ENCODE results near the gene IFT25. TPM values are rescaled to one million over a fixed set of nuclear protein-coding genes. Genes with fewer than 3 reads are reported as not detected.

The IFT25 gene
- total and polyA plus RNA-seq, 2 of the 13 experiments (the other 11 are each of a cell fraction or from before 2014, with no cell fraction given): 19.7 to 48.0 TPM

DNA sequence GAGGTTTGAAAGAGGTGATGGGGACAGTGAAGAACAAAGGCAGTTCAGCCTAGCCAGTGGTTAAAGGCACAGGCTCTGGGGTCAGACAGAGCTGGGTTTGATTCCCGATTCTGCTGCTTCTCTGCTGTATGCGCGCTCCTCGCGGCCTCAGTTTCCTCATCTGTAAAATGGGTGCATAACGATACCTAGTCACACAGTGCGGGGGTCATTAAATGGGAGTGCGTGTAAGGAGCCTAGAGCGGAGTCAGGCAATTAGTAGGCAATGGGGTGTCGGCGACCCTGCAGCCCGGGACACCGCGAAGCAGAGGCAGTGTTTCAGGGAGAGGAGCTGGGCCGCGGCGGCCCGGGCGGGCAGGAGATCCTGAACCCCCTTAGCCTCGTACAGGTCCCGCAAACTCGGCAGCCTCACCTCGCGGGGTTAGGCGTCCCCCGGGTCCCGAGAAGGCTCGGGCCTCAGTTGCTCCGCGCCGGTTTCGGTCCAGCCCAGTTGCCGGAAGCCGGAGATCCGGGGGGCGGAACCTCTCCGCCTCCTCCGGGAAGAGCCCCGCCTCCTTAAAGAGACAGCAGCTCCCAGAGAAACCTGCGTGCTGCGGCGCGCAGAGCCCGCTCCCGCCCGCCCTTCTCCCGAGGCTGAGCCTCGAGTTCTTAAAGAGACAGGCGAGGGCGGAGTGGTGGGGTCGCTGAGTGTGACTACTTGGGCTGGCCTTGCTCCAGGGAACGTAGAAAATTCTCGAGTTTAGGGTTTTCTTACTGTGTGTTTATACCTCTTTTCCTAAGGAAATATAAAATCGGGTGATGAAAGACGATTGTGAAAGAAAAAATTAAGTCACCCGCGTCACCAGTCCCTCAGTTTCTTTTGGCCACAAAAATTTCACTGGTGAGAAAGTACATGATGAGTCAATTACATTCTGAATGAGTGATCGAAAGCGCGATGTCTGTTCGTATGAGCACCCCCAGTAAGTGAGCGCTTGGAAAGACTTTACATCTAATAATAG, 55.9 kb downstream of the IFT25 start, which contains the start of gene YIPF1 (continued):
- TF ChIP-seq PHF8 (CRISPR knock-in tag; IDR thresholded peaks at IDR 0.05): peak; percentile 83
- peak; percentile 97 for TF ChIP-seq SP5 (CRISPR knock-in tag; IDR thresholded peaks at IDR 0.05; ENCODE audit: borderline replicate concordance, low read depth)
- no peak for TF ChIP-seq ZBTB38 (CRISPR knock-in tag; IDR thresholded peaks at IDR 0.05)
- TF ChIP-seq BRD4 (CRISPR knock-in tag; IDR thresholded peaks at IDR 0.05): no peak
- TF ChIP-seq PHF20 (CRISPR knock-in tag; IDR thresholded peaks at IDR 0.05): peak; percentile 69
- no peak for TF ChIP-seq ZBTB1 (CRISPR knock-in tag; IDR thresholded peaks at IDR 0.05; ENCODE audit: borderline replicate concordance)
- TF ChIP-seq ZNF367 (CRISPR knock-in tag; IDR thresholded peaks at IDR 0.05; ENCODE audit: borderline replicate concordance): no peak
- no peak for TF ChIP-seq NR2F2 (IDR thresholded peaks at IDR 0.05; ENCODE audit: borderline replicate concordance, low read depth)
- TF ChIP-seq, protein P1, sequence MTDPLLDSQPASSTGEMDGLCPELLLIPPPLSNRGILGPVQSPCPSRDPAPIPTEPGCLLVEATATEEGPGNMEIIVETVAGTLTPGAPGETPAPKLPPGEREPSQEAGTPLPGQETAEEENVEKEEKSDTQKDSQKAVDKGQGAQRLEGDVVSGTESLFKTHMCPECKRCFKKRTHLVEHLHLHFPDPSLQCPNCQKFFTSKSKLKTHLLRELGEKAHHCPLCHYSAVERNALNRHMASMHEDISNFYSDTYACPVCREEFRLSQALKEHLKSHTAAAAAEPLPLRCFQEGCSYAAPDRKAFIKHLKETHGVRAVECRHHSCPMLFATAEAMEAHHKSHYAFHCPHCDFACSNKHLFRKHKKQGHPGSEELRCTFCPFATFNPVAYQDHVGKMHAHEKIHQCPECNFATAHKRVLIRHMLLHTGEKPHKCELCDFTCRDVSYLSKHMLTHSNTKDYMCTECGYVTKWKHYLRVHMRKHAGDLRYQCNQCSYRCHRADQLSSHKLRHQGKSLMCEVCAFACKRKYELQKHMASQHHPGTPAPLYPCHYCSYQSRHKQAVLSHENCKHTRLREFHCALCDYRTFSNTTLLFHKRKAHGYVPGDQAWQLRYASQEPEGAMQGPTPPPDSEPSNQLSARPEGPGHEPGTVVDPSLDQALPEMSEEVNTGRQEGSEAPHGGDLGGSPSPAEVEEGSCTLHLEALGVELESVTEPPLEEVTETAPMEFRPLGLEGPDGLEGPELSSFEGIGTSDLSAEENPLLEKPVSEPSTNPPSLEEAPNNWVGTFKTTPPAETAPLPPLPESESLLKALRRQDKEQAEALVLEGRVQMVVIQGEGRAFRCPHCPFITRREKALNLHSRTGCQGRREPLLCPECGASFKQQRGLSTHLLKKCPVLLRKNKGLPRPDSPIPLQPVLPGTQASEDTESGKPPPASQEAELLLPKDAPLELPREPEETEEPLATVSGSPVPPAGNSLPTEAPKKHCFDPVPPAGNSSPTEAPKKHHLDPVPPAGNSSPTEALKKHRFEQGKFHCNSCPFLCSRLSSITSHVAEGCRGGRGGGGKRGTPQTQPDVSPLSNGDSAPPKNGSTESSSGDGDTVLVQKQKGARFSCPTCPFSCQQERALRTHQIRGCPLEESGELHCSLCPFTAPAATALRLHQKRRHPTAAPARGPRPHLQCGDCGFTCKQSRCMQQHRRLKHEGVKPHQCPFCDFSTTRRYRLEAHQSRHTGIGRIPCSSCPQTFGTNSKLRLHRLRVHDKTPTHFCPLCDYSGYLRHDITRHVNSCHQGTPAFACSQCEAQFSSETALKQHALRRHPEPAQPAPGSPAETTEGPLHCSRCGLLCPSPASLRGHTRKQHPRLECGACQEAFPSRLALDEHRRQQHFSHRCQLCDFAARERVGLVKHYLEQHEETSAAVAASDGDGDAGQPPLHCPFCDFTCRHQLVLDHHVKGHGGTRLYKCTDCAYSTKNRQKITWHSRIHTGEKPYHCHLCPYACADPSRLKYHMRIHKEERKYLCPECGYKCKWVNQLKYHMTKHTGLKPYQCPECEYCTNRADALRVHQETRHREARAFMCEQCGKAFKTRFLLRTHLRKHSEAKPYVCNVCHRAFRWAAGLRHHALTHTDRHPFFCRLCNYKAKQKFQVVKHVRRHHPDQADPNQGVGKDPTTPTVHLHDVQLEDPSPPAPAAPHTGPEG (CRISPR knock-in tag; IDR thresholded peaks at IDR 0.05): no peak
- no peak for TF ChIP-seq ZKSCAN8 (CRISPR knock-in tag; IDR thresholded peaks at IDR 0.05; ENCODE audit: borderline replicate concordance)
- TF ChIP-seq, protein P2, sequence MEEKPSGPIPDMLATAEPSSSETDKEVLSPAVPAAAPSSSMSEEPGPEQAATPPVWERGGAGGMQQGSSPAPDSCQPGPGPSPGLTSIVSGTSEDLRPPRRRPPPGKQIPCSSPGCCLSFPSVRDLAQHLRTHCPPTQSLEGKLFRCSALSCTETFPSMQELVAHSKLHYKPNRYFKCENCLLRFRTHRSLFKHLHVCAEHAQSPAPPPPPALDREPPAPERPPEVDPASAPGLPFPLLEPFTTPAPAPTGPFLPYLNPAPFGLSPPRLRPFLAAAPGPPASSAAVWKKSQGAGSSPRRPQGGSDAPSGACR (CRISPR knock-in tag; IDR thresholded peaks at IDR 0.05): peak; percentile 43; the same call in 1 of the 2 replicates
- TF ChIP-seq ELF4 (CRISPR knock-in tag; IDR thresholded peaks at IDR 0.05; ENCODE audit: borderline replicate concordance): peak; percentile 82; the same call in 1 of the 2 replicates
- no peak for TF ChIP-seq REPIN1 (CRISPR knock-in tag; IDR thresholded peaks at IDR 0.05; ENCODE audit: borderline replicate concordance, low read depth)
- TF ChIP-seq ZNF83 (CRISPR knock-in tag; IDR thresholded peaks at IDR 0.05; ENCODE audit: borderline replicate concordance): 0 out of 2 replicates have a peak, but pooled peaks have one; percentile 55
- TF ChIP-seq, protein P3, sequence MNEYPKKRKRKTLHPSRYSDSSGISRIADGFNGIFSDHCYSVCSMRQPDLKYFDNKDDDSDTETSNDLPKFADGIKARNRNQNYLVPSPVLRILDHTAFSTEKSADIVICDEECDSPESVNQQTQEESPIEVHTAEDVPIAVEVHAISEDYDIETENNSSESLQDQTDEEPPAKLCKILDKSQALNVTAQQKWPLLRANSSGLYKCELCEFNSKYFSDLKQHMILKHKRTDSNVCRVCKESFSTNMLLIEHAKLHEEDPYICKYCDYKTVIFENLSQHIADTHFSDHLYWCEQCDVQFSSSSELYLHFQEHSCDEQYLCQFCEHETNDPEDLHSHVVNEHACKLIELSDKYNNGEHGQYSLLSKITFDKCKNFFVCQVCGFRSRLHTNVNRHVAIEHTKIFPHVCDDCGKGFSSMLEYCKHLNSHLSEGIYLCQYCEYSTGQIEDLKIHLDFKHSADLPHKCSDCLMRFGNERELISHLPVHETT (CRISPR knock-in tag; conservative IDR thresholded peaks at IDR 0.05): no peak
- peak; percentile 15 for TF ChIP-seq CBX1 (IDR thresholded peaks at IDR 0.05; ENCODE audit: low read depth)
- no peak for TF ChIP-seq MZF1 (CRISPR knock-in tag; IDR thresholded peaks at IDR 0.05; ENCODE audit: borderline replicate concordance)
- TF ChIP-seq ZSCAN9 (CRISPR knock-in tag; IDR thresholded peaks at IDR 0.05; ENCODE audit: borderline replicate concordance): no peak
- TF ChIP-seq ZNF713 (CRISPR knock-in tag; IDR thresholded peaks at IDR 0.05): no peak
- no peak for TF ChIP-seq MAF1 (CRISPR knock-in tag; IDR thresholded peaks at IDR 0.05; ENCODE audit: borderline replicate concordance)
- TF ChIP-seq, protein P4, sequence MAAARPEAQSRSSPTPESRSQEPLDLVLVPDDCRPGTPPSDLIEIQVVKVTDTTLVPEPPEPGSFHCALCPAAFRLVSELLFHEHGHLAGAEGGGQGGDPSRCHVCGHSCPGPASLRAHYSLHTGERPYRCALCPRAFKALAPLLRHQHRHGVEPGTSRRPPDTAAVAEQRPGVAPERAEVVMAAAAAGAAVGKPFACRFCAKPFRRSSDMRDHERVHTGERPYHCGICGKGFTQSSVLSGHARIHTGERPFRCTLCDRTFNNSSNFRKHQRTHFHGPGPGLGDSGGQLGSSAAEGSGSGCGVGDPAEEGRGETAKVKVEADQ (CRISPR knock-in tag; IDR thresholded peaks at IDR 0.05; ENCODE audit: borderline replicate concordance): no peak

Data from HepG2 (cell line).